ENCODE measurements around the gene FUT6.

- TF ChIP-seq CTCF (conservative IDR thresholded peaks at IDR 0.05; ENCODE audit: low read length) (no peak), EZH2phosphoT487 (IDR thresholded peaks at IDR 0.05; ENCODE audit: borderline replicate concordance) (no peak)
Observed at GRCh38 chr19:5803441-5803751, 36.1 kb downstream of the FUT6 start.

All from Loucy (cell line).